ENCODE data around the gene SLC12A8.

- TF ChIP-seq EZH2 (IDR thresholded peaks at IDR 0.05; ENCODE audit: low read depth), result no peak
- TF ChIP-seq CTCF (conservative IDR thresholded peaks at IDR 0.05), result no peak
These were observed 149.5 kb downstream of the SLC12A8 start for GRCh38 chr3:125062904-125063618.

Data from PC-9 (cell line).